Measurements from ENCODE around the gene SRSF12. TPM values are rescaled to one million over a fixed set of nuclear protein-coding genes. Genes with fewer than 3 reads are reported as not detected.

The SRSF12 gene
- total RNA-seq, 1 donor from 2014 or later = 12.1 TPM

DNA sequence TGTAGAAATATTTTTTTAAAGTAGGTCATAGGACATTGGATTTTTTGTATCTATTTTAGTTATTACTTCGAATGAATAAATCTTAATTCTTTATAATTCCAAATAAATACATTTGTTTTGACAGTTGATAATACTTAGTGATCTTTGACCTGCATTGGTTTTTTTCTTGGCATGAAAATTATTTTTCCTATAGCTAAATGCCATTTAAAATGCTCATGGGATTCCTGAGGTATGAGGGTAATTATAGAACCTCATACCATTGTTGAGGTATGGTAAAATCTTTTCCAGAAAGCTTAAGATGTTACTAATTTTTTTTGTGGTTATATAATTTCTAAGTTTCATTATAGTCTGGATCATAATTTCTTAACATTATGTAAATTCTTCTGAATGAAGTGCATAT, 36.3 kb upstream of the SRSF12 start:
- no peaks in the 10 kb centered on the region for H3K4me1 Mint-ChIP-seq (ENCODE audit: low read depth, unreplicated experiment)
- no peaks in the 10 kb centered on the region for H3K36me3 Mint-ChIP-seq (ENCODE audit: unreplicated experiment)
- no peak overlapping the region for H3K4me3 Mint-ChIP-seq (ENCODE audit: unreplicated experiment)
- H3K27ac Mint-ChIP-seq (ENCODE audit: unreplicated experiment) = no peak overlapping the region
- DNase-seq = no peak
- H3K9me3 Mint-ChIP-seq (ENCODE audit: unreplicated experiment) = no peaks in the 10 kb centered on the region
- no peaks in the 10 kb centered on the region for H3K27me3 Mint-ChIP-seq (ENCODE audit: unreplicated experiment)
- TF ChIP-seq, protein P1, sequence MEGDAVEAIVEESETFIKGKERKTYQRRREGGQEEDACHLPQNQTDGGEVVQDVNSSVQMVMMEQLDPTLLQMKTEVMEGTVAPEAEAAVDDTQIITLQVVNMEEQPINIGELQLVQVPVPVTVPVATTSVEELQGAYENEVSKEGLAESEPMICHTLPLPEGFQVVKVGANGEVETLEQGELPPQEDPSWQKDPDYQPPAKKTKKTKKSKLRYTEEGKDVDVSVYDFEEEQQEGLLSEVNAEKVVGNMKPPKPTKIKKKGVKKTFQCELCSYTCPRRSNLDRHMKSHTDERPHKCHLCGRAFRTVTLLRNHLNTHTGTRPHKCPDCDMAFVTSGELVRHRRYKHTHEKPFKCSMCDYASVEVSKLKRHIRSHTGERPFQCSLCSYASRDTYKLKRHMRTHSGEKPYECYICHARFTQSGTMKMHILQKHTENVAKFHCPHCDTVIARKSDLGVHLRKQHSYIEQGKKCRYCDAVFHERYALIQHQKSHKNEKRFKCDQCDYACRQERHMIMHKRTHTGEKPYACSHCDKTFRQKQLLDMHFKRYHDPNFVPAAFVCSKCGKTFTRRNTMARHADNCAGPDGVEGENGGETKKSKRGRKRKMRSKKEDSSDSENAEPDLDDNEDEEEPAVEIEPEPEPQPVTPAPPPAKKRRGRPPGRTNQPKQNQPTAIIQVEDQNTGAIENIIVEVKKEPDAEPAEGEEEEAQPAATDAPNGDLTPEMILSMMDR (IDR thresholded peaks at IDR 0.05; ENCODE audit: partially characterized antibody, unreplicated experiment) = no peak

DNA sequence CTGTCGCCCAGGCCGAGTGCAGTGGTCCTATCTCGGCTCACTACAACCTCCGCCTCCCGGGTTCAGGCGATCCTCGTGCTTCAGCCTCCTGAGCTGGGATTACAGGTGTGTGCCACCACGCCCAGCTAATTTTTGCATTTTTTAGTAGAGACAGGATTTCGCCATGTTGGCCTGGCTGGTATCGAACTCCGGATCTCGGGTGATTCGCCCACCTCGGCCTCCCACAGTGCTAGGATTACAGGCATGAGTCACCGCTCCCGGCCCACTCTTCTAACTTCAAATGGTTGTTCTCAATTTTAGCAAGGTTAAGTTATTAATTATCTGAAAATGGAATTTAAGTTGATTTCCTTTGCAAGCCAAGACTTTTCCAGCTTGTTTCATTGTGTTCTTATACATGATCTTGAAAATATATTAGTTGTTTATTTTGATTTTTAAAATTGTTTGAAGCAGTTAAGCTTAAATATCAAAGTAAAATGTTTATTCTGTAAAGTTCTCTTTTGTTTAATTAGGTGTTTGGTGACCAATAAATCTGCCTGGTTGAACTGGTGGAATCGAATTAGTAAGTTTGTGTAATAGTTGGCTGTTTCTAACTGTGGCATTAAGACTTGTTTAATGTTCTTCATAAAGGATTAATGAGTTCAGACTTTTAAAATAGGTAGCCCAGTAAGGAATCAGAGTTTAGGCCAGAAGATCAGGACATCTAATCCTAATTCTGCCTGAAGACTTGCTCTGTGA, 30.3 kb upstream of the SRSF12 start:
- Mint-ChIP-seq H3K27ac (ENCODE audit: unreplicated experiment) (no peak overlapping the region), H3K4me1 (ENCODE audit: low read depth, unreplicated experiment) (no peaks in the 10 kb centered on the region), H3K9me3 (ENCODE audit: unreplicated experiment) (peaks cover 2% of the 10 kb centered on the region), H3K27me3 (ENCODE audit: unreplicated experiment) (peaks cover 9% of the 10 kb centered on the region), H3K4me3 (ENCODE audit: unreplicated experiment) (no peak overlapping the region), H3K36me3 (ENCODE audit: unreplicated experiment) (peaks cover 5% of the 10 kb centered on the region)
- TF ChIP-seq, protein P1 (IDR thresholded peaks at IDR 0.05; ENCODE audit: partially characterized antibody, unreplicated experiment) = no peak
- DNase-seq = no peak

DNA sequence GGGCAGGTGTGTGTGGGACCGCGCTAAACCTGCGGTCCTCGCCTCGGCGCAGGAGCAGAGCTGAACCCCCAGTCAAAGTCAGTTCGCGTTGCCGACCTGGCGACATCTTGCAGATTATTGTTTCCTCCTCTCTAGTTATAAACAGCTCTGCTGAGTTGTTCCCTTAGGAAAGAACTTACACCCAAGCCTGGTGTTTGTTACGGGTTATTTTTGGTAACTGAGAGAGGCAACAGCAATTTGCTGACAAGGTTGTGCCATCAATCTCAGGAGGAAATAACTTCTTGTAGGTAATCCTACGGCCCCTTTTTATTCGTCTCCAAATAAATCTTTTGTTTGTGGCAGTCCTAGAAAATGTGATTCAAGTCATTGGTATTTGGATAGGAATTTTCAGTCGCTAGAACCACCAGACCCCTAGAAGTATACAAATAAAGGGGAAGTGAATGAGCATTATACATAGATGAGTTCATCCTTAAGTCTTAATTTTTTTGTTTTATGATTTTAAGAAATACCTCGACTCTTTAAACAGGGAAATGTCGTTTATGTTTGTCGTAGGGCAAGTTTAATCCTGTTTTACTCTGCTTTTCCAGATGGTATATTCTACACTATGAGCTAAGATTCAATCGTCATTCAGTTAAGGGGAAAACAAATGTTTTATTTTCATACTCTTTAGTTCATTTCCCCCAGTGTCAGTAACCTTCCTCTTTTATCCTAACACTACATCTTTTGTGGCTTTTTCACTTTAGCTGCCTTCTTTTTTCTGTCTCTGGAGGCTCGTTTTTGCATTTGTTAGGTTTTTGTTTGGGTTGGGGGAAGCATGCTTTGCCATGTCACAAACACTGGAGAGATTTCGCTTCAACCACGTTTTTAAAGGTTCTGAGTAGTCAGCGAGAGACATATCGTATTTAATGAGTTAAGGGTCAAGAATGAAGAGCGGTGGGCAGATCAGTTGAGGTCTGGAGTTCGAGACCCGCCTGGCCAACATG, 29.1 kb upstream of the SRSF12 start:
- H3K4me1 Mint-ChIP-seq (ENCODE audit: low read depth, unreplicated experiment) = no peaks in the 10 kb centered on the region
- H3K9me3 Mint-ChIP-seq (ENCODE audit: unreplicated experiment) = peaks cover 2% of the 10 kb centered on the region
- DNase-seq = peak; percentile 18
- H3K36me3 Mint-ChIP-seq (ENCODE audit: unreplicated experiment) = peaks cover 5% of the 10 kb centered on the region
- H3K4me3 Mint-ChIP-seq (ENCODE audit: unreplicated experiment) = peak overlapping the region; percentile 79
- H3K27me3 Mint-ChIP-seq (ENCODE audit: unreplicated experiment) = peaks cover 9% of the 10 kb centered on the region
- H3K27ac Mint-ChIP-seq (ENCODE audit: unreplicated experiment) = no peak overlapping the region
- TF ChIP-seq, protein P1 (IDR thresholded peaks at IDR 0.05; ENCODE audit: partially characterized antibody, unreplicated experiment) = no peak

DNA sequence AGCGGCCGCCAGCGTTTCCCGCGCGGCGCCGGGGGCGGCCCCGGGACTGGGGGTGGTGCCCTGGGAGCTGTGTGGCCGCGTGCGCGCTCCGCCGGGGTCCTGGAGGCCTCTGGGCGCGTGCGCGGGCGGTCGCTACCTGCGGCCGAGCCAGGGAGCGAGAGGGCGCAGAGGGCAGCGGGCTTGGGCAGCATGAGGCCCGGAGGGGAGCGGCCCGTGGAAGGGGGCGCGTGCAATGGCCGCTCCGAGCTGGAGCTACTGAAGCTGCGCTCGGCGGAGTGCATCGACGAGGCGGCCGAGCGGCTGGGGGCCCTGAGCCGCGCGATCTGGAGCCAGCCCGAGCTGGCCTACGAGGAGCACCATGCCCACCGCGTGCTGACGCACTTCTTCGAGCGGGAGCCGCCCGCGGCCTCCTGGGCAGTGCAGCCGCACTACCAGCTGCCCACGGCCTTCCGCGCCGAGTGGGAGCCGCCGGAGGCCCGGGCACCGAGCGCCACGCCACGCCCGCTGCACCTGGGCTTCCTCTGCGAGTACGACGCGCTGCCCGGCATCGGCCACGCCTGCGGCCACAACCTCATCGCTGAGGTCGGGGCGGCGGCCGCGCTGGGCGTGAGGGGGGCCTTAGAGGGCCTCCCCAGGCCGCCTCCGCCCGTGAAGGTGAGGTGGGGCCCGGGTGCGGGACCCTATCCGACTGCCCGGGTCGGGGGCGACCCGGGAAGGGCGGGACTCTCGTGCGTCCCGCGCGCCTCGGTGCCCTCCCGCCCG, 28.3 kb upstream of the SRSF12 start, which contains the start of gene PM20D2:
Gene PM20D2, plus strand, starts transcription at position 100 of the 762 bp plus-strand sequence. Its CDS starts 90 bp downstream, at position 190.
- H3K27ac Mint-ChIP-seq (ENCODE audit: unreplicated experiment) = no peak within 1 kb of the TSS
- peak within 1 kb of the TSS; percentile 90 for H3K4me3 Mint-ChIP-seq (ENCODE audit: unreplicated experiment)
- TF ChIP-seq, protein P1 (IDR thresholded peaks at IDR 0.05; ENCODE audit: partially characterized antibody, unreplicated experiment) = no peak
- H3K9me3 Mint-ChIP-seq (ENCODE audit: unreplicated experiment) = peaks cover 2% of the 10 kb centered on the region
- peaks cover 9% of the 10 kb centered on the region for H3K27me3 Mint-ChIP-seq (ENCODE audit: unreplicated experiment)
- peaks cover 5% of the 10 kb centered on the region for H3K36me3 Mint-ChIP-seq (ENCODE audit: unreplicated experiment)
- no peaks in the 10 kb centered on the region for H3K4me1 Mint-ChIP-seq (ENCODE audit: low read depth, unreplicated experiment)
- peak; percentile 60 for DNase-seq

Data from glutamatergic neuron (in vitro differentiated cells).